Measurements from ENCODE around the gene FAM53A. TPM values are rescaled to one million over a fixed set of nuclear protein-coding genes. Genes with fewer than 3 reads are reported as not detected.

The FAM53A gene
- total and polyA plus RNA-seq, 2 experiments from 2014 or later: 4.7 to 6.8 TPM

DNA sequence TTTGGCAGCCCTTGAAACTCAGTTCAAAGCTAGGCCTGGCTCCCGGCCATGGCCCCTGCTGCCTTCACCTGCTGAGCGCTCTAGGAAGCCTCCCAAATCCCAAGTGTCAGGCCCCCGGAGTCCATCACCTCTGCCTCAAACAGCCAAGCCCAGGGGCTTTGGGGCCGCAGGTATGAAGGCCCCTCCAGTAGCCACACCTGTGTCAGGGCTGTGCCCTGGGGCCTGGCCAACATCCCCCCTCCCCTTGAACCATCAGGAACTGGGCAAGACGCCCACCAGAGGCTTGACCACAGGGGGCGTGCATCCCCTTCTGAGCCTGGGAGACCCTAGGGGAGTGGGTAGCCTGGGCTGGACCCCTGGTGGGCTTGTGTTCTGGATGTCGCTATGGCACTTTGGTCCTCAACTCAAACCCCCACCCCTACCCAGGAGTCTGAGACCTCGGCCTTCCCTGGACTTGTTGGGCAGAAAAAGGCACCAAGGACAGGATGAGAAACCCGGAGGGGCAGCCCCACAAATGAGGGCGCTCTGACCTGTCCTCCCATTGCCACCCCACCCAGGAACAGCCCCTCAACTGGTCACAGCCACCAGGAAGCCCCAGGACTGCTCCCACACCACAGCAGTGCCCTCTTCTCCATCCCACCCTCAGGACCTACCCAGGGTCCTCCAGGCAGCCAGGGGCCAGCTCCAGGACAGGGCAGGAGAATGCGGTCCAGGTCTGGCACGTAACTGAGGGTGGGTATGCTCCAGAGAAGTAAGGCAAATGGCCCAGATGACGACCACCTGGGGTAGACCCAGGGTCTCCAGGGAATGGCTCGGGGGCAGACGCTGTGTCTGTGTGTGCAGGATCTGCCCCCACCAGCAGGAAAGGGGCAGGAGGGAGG lies 32.2 kb upstream of the FAM53A start:
- H3K4me3 ChIP-seq: no peak overlapping the region
- H3K9me3 ChIP-seq (ENCODE audit: low read depth): no peaks in the 10 kb centered on the region
- H4K20me1 ChIP-seq (ENCODE audit: insufficient read depth, poor library complexity, severe bottlenecking): no peaks in the 10 kb centered on the region
- no peak for TF ChIP-seq EZH2 (IDR thresholded peaks at IDR 0.05; ENCODE audit: borderline replicate concordance)
- TF ChIP-seq EZH2phosphoT487 (IDR thresholded peaks at IDR 0.05; ENCODE audit: low read depth, severe bottlenecking, unreplicated experiment): no peak
- TF ChIP-seq, protein P1, sequence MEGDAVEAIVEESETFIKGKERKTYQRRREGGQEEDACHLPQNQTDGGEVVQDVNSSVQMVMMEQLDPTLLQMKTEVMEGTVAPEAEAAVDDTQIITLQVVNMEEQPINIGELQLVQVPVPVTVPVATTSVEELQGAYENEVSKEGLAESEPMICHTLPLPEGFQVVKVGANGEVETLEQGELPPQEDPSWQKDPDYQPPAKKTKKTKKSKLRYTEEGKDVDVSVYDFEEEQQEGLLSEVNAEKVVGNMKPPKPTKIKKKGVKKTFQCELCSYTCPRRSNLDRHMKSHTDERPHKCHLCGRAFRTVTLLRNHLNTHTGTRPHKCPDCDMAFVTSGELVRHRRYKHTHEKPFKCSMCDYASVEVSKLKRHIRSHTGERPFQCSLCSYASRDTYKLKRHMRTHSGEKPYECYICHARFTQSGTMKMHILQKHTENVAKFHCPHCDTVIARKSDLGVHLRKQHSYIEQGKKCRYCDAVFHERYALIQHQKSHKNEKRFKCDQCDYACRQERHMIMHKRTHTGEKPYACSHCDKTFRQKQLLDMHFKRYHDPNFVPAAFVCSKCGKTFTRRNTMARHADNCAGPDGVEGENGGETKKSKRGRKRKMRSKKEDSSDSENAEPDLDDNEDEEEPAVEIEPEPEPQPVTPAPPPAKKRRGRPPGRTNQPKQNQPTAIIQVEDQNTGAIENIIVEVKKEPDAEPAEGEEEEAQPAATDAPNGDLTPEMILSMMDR (IDR thresholded peaks at IDR 0.05; ENCODE audit: poor library complexity): no peak
- DNase-seq (ENCODE audit: low spot score): no peak
- H3K27ac ChIP-seq: no peak overlapping the region
- H3K79me2 ChIP-seq: peaks cover 64% of the 10 kb centered on the region
- 91% methylated on average over 15 of the region's 15 CpGs for WGBS (ENCODE audit: low lambda C conversion rate, missing lambda C conversion rate)
- no peak overlapping the region for H3K4me2 ChIP-seq
- H3K9me2 ChIP-seq (replicated peaks; ENCODE audit: insufficient read depth): no peaks in the 10 kb centered on the region
- peaks cover 9% of the 10 kb centered on the region for H3K4me1 ChIP-seq (ENCODE audit: insufficient read depth)
- no peaks in the 10 kb centered on the region for H3K27me3 ChIP-seq
- no peak overlapping the region for H2AFZ ChIP-seq
- H3K36me3 ChIP-seq (replicated peaks; ENCODE audit: insufficient read depth, low read depth): no peaks in the 10 kb centered on the region

DNA sequence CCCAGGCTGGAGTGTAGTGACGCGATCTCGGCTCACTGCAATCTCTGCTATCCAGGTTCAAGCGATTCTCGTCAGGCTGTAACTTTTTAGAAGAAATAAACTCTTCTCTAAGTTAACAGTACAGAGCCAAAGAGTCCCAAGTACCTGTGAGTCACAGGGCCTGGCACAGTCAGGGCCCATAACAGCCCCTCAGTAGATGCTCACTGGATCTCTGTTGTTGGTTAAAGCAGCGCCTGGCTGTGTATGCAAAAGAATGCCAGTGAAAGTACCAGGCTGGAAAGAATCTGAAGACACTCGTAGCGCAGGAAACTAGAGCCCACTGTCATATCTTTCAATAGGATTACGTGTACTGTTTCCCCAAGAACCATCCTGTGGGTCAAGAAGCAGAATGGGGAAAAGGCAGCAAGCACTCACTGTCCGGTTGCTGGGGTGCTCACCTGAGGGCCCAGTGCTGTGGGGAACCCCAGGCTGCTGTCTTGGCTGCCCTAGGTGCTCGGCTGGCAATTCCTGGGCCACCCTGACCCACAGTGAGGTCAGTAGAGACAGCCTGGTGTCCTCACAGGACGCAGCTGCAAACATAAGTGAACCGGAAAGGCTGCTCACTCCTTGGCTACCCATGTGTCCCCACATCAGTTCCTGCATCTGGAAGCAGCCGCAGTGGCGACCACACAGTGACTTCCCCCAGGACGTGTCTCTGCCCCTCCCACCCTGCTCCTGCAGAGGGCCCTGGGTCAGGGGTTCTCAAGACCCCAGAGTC lies 31.1 kb upstream of the FAM53A start:
- 89% methylated on average over 16 of the region's 16 CpGs for WGBS (ENCODE audit: low lambda C conversion rate, missing lambda C conversion rate)

DNA sequence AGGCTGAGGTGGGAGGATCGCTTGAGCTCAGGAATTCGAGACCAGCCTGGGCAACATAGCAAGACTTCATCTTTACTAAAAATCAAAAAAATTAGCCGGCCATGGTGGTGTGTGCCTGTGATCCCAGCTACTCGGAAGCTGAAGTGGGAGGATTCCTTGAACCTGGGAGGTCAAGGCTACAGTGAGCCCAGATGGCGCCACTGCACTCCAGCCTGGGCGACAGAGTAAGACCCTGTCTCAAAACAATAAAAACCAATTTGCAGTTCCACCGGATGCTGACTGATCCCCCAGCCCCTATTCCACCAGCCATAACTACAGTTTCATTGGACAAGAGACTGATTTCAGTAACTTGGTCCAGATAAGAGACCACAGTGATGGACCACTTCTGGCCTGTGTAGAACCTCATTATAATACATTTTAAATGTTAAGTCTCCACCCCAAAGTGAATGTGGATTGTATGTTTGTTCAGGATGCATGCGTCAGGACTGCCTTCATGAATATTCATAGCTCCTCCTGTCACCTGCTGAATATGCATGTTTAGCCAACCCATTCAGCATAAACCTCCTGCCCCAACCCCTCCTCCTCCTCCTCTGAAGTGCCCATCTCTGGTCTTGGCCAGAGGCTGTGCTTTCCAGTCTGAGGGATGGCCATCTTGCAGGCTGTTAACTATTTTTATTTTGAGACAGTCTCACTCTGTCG lies 30.3 kb upstream of the FAM53A start:
- Histone ChIP-seq H4K20me1 (ENCODE audit: insufficient read depth, poor library complexity, severe bottlenecking) (peaks cover 14% of the 10 kb centered on the region), H3K4me1 (ENCODE audit: insufficient read depth) (peaks cover 14% of the 10 kb centered on the region), H3K27me3 (no peaks in the 10 kb centered on the region), H3K36me3 (replicated peaks; ENCODE audit: insufficient read depth, low read depth) (no peaks in the 10 kb centered on the region), H2AFZ (no peak overlapping the region), H3K4me2 (peak overlapping the region; percentile 95), H3K27ac (no peak overlapping the region), H3K4me3 (no peak overlapping the region), H3K9me3 (ENCODE audit: low read depth) (no peaks in the 10 kb centered on the region), H3K79me2 (peaks cover 72% of the 10 kb centered on the region), H3K9me2 (replicated peaks; ENCODE audit: insufficient read depth) (no peaks in the 10 kb centered on the region)
- no peak for DNase-seq (ENCODE audit: low spot score)
- no peak for TF ChIP-seq EZH2phosphoT487 (IDR thresholded peaks at IDR 0.05; ENCODE audit: low read depth, severe bottlenecking, unreplicated experiment)
- TF ChIP-seq, protein P1 (IDR thresholded peaks at IDR 0.05; ENCODE audit: poor library complexity): no peak
- TF ChIP-seq EZH2 (IDR thresholded peaks at IDR 0.05; ENCODE audit: borderline replicate concordance): no peak
- WGBS (ENCODE audit: low lambda C conversion rate, missing lambda C conversion rate): 82% methylated on average over 9 of the region's 9 CpGs

More for the DNA sequence above, 31.1 kb upstream of the FAM53A start:
- Histone ChIP-seq H3K27ac (no peak overlapping the region), H3K4me1 (ENCODE audit: insufficient read depth) (peaks cover 14% of the 10 kb centered on the region), H3K27me3 (no peaks in the 10 kb centered on the region), H4K20me1 (ENCODE audit: insufficient read depth, poor library complexity, severe bottlenecking) (peaks cover 8% of the 10 kb centered on the region), H3K36me3 (replicated peaks; ENCODE audit: insufficient read depth, low read depth) (no peaks in the 10 kb centered on the region), H3K9me2 (replicated peaks; ENCODE audit: insufficient read depth) (no peaks in the 10 kb centered on the region), H3K79me2 (peaks cover 73% of the 10 kb centered on the region), H2AFZ (no peak overlapping the region), H3K9me3 (ENCODE audit: low read depth) (no peaks in the 10 kb centered on the region), H3K4me3 (no peak overlapping the region), H3K4me2 (no peak overlapping the region)
- no peak for TF ChIP-seq EZH2 (IDR thresholded peaks at IDR 0.05; ENCODE audit: borderline replicate concordance)
- TF ChIP-seq, protein P1 (IDR thresholded peaks at IDR 0.05; ENCODE audit: poor library complexity): no peak
- no peak for TF ChIP-seq EZH2phosphoT487 (IDR thresholded peaks at IDR 0.05; ENCODE audit: low read depth, severe bottlenecking, unreplicated experiment)
- DNase-seq (ENCODE audit: low spot score): no peak
